ENCODE measurements around the gene PGAM5.
"Not testable (repeated sequence)": the region's sequence is repeated elsewhere in the genome, so short reads cannot be mapped to it uniquely, and the experiment has no call there.

Gene PGAM5

DNA sequence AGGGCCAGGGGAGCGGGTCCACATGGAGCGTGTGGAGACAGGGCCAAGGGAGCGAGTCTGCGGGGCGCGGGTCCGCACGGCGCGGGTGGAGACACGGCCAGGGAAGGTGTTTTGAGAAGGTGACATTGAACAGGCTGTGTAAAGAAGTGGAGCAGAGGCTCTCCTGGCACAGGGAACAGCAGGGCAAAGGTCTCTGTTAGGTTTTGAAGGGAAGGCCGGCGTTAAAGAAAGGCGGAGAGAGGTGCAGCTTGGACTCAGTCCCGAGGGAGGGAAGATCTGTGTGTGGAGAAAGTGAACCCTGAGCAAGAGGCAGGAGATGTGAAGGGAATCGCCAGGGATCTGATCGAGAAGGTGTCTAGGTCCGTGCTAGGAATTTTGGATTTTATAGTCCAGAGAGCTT, 21.4 kb upstream of the PGAM5 start:
- no peak for DNase-seq (ENCODE audit: low spot score)

- DNase-seq (ENCODE audit: low spot score), result no peak
These were observed 20.5 kb upstream of the PGAM5 start for GRCh38 chr12:132690112-132690511.

DNA sequence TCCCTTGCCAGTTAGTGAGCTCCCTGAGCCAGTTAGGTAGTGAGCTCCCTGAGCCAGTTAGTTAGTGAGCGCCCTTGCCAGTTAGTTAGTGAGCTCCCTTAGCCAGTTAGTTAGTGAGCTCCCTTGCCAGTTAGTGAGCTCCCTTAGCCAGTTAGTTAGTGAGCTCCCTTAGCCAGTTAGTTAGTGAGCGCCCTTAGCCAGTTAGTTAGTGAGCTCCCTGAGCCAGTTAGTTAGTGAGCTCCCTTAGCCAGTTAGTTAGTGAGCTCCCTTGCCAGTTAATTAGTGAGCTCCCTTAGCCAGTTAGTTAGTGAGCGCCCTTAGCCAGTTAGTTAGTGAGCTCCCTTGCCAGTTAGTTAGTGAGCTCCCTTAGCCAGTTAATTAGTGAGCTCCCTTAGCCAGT, 18.6 kb upstream of the PGAM5 start:
- not testable (repeated sequence) for DNase-seq (ENCODE audit: low spot score)

DNA sequence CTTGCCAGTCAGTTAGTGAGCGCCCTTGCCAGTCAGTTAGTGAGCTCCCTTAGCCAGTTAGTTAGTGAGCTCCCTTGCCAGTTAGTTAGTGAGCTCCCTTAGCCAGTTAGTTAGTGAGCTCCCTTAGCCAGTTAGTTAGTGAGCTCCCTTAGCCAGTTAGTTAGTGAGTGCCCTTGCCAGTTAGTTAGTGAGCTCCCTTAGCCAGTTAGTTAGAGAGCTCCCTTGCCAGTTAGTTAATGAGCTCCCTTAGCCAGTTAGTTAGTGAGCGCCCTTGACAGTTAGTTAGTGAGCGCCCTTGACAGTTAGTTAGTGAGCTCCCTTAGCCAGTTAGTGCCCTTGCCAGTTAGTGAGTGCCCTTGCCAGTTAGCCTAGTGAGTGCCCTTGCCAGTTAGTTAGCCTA, 15.8 kb upstream of the PGAM5 start:
- not testable (repeated sequence) for DNase-seq (ENCODE audit: low spot score)

- DNase-seq (ENCODE audit: low spot score), result no peak
These were observed 15.2 kb upstream of the PGAM5 start for GRCh38 chr12:132695431-132695830.

GRCh38 chr12:132698341-132698740, 12.3 kb upstream of the PGAM5 start:
- DNase-seq (ENCODE audit: low spot score), result no peak

- DNase-seq (ENCODE audit: low spot score), result no peak
These were observed 10.3 kb upstream of the PGAM5 start for GRCh38 chr12:132700212-132700822.

DNA sequence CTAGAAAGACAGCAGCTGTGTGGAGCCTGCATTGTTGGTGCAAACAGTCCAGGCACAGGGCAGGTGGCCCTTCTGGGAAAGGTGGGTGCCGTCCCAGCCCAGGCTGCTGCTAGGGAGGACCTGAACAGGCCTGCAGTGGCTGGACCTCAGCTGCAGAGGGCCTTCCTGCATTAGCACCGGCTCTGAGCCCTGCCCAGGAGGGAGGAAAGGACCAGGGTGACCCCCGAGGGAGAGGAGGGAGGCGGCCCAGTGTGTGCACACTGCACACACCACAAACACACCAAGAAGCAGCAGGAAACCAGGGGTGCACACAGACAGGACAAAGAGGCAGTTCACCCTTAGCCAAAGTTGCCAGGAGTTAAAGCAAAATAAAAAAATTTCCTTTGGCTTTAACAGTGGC, 8.0 kb upstream of the PGAM5 start:
- no peak for DNase-seq (ENCODE audit: low spot score)

DNA sequence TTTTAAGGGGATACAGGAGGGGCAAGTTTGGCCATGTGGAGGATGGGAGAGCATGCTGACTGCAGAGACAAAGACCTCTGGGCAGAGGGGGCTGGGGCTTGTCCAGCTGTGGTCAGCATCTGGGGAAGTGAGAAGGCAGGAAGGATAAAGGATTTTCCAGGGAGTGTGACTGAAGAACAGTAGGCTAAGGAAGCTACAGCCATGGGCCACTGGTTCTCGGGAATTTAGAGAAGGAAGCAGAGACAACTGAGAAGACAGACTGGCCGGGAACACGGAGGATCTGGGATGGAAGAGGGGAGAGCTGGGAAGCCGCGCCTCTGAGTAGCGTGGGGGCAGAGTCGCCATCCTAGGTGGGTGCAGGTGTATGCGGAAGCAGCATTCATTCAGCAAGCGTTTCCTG, 7.0 kb upstream of the PGAM5 start:
- DNase-seq (ENCODE audit: low spot score), result no peak

DNA sequence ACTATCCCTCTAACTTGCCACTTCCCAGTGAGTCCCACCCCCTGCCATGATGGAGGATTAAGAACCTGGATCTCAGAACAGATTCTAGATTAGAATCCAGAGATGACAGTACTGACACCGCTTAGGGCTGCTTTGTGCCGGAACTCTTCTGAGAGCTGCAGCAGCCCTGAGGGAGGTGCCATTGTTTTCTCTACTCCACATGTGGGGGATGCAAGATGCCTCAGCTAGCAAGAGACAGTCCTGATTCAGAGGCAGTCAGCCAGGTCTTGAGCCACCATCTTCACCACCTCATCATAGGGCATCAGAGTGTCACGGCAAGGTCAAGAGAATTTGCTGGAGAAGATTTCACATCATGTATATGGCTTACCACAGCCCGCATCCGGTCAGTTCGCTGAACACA, 3.4 kb upstream of the PGAM5 start:
- no peak for DNase-seq (ENCODE audit: low spot score)

DNA sequence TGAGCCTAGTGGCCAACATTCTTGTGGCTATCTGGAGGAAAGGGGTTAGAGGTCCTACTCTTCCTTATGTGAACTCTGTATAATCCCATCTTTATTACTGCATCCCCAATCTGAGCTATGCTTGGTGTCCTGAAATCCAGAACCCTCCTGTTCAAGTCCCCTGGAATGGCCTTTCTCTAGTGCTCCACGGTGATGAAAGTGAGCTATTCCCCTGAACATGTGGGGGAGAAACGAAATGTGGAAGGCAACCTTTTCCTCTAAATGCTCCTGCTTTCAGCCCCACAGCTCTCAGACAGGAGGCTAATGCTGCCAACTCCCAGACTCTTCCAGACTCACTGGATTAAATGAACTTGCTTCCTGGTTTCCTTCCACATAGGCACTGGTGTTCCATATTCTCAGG, 2.5 kb upstream of the PGAM5 start:
- DNase-seq (ENCODE audit: low spot score), result no peak

GRCh38 chr12:132710043-132710404, 618 bp upstream of the PGAM5 start:
- no peak for DNase-seq (ENCODE audit: low spot score)

DNA sequence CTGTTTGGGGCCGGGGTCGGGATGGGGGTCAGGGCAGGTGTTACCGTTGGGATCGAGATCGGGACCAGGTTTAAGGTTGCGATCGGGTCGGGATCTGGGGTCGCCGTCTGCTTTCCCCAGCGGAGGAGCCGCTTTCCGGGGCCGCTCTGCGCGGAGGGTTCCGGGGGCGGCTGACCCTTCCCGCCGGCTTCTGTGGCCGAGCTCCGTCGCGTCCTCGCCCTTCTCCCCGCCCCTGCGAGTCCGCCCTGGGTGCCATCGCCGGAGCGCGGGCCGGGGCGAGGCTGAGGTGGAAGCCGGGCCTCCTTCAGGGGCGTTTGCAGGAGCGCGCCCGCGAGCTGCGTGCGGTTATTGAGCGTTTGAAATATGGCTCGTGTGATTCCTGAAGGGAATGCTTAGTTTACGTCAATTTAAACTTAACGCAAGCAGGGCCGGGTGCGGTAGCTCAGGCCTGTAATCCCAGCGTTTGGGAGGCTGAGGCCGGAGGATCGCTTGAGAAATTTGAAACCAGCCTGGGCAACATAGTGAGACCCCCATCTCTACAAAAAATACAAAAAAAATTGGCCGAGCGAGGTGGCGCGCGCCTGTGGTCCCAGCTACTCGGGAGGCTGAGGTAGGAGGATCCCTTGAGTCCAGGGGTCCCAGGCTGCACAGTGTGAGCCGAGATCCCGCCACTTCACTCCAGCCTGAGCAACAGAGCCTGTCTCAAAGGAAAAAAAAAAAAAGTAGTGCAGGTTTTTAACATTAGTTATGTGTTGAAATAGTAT, 620 bp downstream of the PGAM5 start:
- no peak for DNase-seq (ENCODE audit: low spot score)

GRCh38 chr12:132713123-132713522, 2.5 kb downstream of the PGAM5 start:
- DNase-seq (ENCODE audit: low spot score), result no peak

DNA sequence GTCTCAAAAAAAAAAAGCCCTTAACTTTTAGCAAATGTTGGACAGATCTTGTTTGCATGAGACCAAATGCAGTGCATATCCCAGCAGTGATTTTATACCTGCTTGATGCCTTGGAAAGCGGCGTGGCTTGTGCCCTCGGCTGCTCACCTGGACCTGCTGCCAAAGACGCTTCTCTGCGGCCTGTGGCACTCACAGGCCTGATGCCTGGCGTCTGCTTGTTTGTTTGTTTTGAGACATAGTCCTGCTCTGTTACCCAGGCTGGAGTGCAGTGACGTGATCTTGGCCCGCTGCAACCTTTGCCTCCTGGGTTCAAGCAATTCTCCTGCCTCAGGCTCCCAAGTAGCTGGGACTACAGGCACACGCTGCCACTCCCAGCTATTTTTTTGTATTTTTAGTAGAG, 5.2 kb downstream of the PGAM5 start:
- no peak for DNase-seq (ENCODE audit: low spot score)

GRCh38 chr12:132716356-132716755, 5.7 kb downstream of the PGAM5 start:
- DNase-seq (ENCODE audit: low spot score), result no peak

- DNase-seq (ENCODE audit: low spot score), result no peak
These were observed 6.4 kb downstream of the PGAM5 start for GRCh38 chr12:132717011-132717410.

DNA sequence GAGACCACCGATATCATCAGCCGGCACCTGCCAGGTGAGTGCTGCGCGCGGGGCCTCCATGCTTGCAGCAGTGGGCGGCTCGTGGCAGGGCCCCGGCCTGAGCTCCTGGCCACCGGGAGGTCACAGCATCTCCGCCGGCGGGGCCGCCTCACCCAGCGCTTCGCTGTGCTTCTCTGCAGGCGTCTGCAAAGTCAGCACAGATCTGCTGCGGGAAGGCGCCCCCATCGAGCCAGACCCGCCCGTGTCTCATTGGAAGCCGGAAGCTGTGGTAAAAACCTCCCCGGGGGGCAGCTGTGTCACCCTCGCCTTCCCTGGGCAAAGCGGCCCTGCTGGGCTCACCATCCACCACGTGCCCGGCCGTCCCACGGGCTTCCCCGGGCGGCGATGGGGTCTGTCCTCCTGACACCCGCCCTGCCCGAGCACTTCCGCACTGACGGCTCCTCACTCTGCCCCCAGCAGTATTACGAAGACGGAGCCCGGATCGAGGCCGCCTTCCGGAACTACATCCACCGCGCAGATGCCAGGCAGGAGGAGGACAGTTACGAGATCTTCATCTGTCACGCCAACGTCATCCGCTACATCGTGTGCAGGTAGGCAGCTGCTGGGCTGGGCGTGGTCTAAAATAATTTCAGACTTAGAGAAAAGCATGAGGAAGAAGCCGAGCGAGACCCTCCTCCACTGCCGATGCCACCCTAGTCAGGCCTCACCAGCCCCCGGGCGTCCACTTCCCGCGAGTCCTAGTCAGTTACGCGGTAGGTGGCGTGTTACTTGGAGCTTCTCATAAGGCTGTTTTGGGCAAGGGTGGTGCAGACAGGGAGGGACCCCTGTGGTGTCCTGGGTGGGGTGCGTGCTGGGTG, 7.1 kb downstream of the PGAM5 start:
- no peak for DNase-seq (ENCODE audit: low spot score)

- DNase-seq (ENCODE audit: low spot score), result no peak
These were observed 8.0 kb downstream of the PGAM5 start for GRCh38 chr12:132718644-132719043.

- no peak for DNase-seq (ENCODE audit: low spot score)
These were observed 8.7 kb downstream of the PGAM5 start for GRCh38 chr12:132719141-132719953.

- DNase-seq (ENCODE audit: low spot score), result no peak
These were observed 9.3 kb downstream of the PGAM5 start for GRCh38 chr12:132719954-132720324.

DNA sequence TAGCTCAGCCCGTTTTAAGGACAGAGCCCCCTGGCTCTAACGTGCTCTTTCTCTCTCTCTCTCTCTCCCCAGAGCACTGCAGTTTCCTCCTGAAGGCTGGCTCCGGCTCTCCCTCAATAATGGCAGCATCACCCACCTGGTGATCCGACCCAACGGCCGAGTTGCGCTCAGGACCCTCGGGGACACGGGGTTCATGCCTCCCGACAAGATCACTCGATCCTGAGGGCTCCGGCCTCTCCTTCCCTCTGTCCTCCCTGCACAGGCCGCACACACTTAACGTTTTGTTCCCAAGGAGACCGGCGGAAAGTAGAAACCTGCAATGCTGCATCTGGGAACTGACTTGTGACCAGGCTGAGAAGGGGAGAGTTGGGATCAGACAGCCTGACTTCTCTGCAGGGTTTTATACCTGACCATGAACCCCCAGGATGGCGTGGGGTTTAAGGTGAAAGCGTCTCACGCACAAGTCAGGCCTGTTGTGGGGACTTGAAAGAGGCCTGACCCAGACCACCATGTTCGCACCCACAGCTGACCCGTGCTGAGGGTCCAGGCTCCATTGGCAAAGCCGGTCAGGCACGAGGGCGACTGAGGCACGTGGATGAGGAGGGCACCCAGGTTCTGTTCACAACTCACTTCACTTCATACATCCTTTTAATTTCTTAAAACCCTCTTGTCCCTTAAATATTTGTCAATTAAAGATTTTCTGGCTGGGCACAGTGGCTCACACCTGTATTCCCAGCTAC, 10.1 kb downstream of the PGAM5 start:
- no peak for DNase-seq (ENCODE audit: low spot score)

Measured in left forelimb (tissue), 1 donor.